HEK293 (cell line): ENCODE measurements around the gene DDR1.
"Not testable (repeated sequence)": the region's sequence is repeated elsewhere in the genome, so short reads cannot be mapped to it uniquely, and the experiment has no call there.

Experiments used
- CTCF ChIA-PET: fragments of 350-600 bp; formaldehyde crosslinking; extraction: SDS; loops from one replicate; lab custom pipeline; 2021; ENCODE audit warnings: antibody characterized with exemption; lab: Yijun Ruan, JAX
- POLR2A ChIA-PET: fragments of 300-600 bp; formaldehyde crosslinking; extraction: SDS; loops from one replicate; lab custom pipeline; 2020; ENCODE audit warnings: antibody characterized with exemption, inconsistent platforms; lab: Yijun Ruan, JAX
- H3K27ac ChIP-seq: fragments of 200-500 bp; sonication (Bioruptor generic); 2 replicates; pipeline ENCODE4 v1.5.1; 2014; ENCODE audit warnings: low read depth, low read length, control low read depth, inconsistent platforms; ENCODE audit errors: extremely low read depth
- H3K36me3 ChIP-seq, 2 experiments: fragments of 200-500 bp in 1 of 2; sonication (Bioruptor generic) in 1 of 2; 1 replicate in 1 of 2; 2 replicates in 1 of 2; pipeline ENCODE4 v1.5.1; 2014 to 2017; ENCODE audit warnings: inconsistent platforms in 2 of 2, low read length in 2 of 2; ENCODE audit not compliant: control insufficient read depth in 2 of 2, insufficient read depth in 1 of 2
- H3K4me1 ChIP-seq: fragments of 200-500 bp; sonication (Bioruptor generic); 2 replicates; pipeline ENCODE4 v1.5.1; 2014; ENCODE audit warnings: mild to moderate bottlenecking, low read length, inconsistent platforms; ENCODE audit not compliant: control insufficient read depth, insufficient read depth
- H3K4me3 ChIP-seq: 2 replicates; pipeline ENCODE4 v1.5.1; 2011; ENCODE audit warnings: low read depth, mild to moderate bottlenecking, control low read depth, low read length, moderate library complexity
- H3K9me3 ChIP-seq: fragments of 200-500 bp; sonication (Bioruptor generic); 2 replicates; pipeline ENCODE4 v1.5.1; 2014; ENCODE audit warnings: low read depth, low read length, inconsistent platforms; ENCODE audit not compliant: control insufficient read depth, insufficient read depth
- GLI2 ChIP-seq: fragments of 450-650 bp; formaldehyde crosslinking; IDR thresholded peaks from 2 replicates; pipeline ENCODE4; 2017; ENCODE audit warnings: missing biosample characterization, missing genetic modification characterization, low read depth, borderline replicate concordance
- KLF1 ChIP-seq: fragments of 450-650 bp; formaldehyde crosslinking; IDR thresholded peaks from 2 replicates; pipeline ENCODE4 v1.5.1; 2016; ENCODE audit warnings: missing biosample characterization, missing genetic modification characterization
- KLF8 ChIP-seq: fragments of 450-650 bp; formaldehyde crosslinking; IDR thresholded peaks from 2 replicates; pipeline ENCODE4 v1.5.1; 2016; ENCODE audit warnings: missing biosample characterization, missing genetic modification characterization
- MZF1 ChIP-seq: fragments of 450-650 bp; formaldehyde crosslinking; IDR thresholded peaks from 2 replicates; pipeline ENCODE4 v1.5.1; 2017; ENCODE audit warnings: missing biosample characterization, missing genetic modification characterization, borderline replicate concordance
- OVOL3 ChIP-seq: fragments of 450-650 bp; formaldehyde crosslinking; IDR thresholded peaks from 2 replicates; pipeline ENCODE4 v1.5.1; 2016; ENCODE audit warnings: missing biosample characterization, missing genetic modification characterization
- REPIN1 ChIP-seq: fragments of 450-650 bp; formaldehyde crosslinking; IDR thresholded peaks from 2 replicates; pipeline ENCODE4 v1.5.1; 2017; ENCODE audit warnings: missing biosample characterization, missing genetic modification characterization, low read depth
- SCRT2 ChIP-seq: fragments of 450-650 bp; formaldehyde crosslinking; IDR thresholded peaks from 2 replicates; pipeline ENCODE4 v1.5.1; 2016; ENCODE audit warnings: missing biosample characterization, missing genetic modification characterization
- TCF7L2 ChIP-seq: IDR thresholded peaks from 2 replicates; pipeline ENCODE4 v1.6.1; 2011; ENCODE audit warnings: low read depth, mild to moderate bottlenecking, inconsistent platforms, low read length, moderate library complexity, borderline replicate concordance
- ZBTB26 ChIP-seq: fragments of 450-650 bp; formaldehyde crosslinking; optimal IDR thresholded peaks from 2 replicates; pipeline ENCODE3; 2016; ENCODE audit warnings: missing biosample characterization, mild to moderate bottlenecking, missing genetic modification characterization
- ZBTB7A ChIP-seq: fragments of 450-650 bp; formaldehyde crosslinking; IDR thresholded peaks from 2 replicates; pipeline ENCODE4 v1.5.1; 2016; ENCODE audit warnings: low read depth, missing biosample characterization, missing genetic modification characterization
- ZFP69B ChIP-seq: fragments of 450-650 bp; formaldehyde crosslinking; IDR thresholded peaks from 2 replicates; pipeline ENCODE4 v1.5.1; 2016; ENCODE audit warnings: missing biosample characterization, missing genetic modification characterization
- ZNF133 ChIP-seq: fragments of 450-650 bp; formaldehyde crosslinking; IDR thresholded peaks from 2 replicates; pipeline ENCODE4 v1.5.1; 2016; ENCODE audit warnings: missing biosample characterization, missing genetic modification characterization
- ZNF140 ChIP-seq: fragments of 450-650 bp; formaldehyde crosslinking; IDR thresholded peaks from 2 replicates; pipeline ENCODE4 v1.5.1; 2016; ENCODE audit warnings: missing biosample characterization, missing genetic modification characterization
- ZNF184 ChIP-seq: fragments of 450-650 bp; IDR thresholded peaks from 2 replicates; pipeline ENCODE4 v1.5.1; 2018; ENCODE audit warnings: missing biosample characterization, mild to moderate bottlenecking, missing genetic modification characterization
- ZNF2 ChIP-seq: fragments of 450-650 bp; formaldehyde crosslinking; IDR thresholded peaks from 2 replicates; pipeline ENCODE4 v1.5.1; 2016; ENCODE audit warnings: missing biosample characterization, missing genetic modification characterization
- ZNF214 ChIP-seq: fragments of 450-650 bp; formaldehyde crosslinking; IDR thresholded peaks from 2 replicates; pipeline ENCODE4 v1.5.1; 2017; ENCODE audit warnings: missing biosample characterization, mild to moderate bottlenecking, missing genetic modification characterization, borderline replicate concordance
- ZNF266 ChIP-seq: fragments of 450-650 bp; formaldehyde crosslinking; IDR thresholded peaks from 2 replicates; pipeline ENCODE4 v1.5.1; 2016; ENCODE audit warnings: missing biosample characterization, missing genetic modification characterization, low read depth
- ZNF274 ChIP-seq, 2 experiments: fragments of 200-500 bp in 1 of 2; fragments of 450-650 bp in 1 of 2; sonication (Bioruptor generic) in 1 of 2; formaldehyde crosslinking in 1 of 2; IDR thresholded peaks; 2 replicates each; pipeline versions ENCODE4 v1.5.1 to v1.6.1; 2014 to 2016; ENCODE audit warnings: borderline replicate concordance in 1 of 2, inconsistent platforms in 1 of 2, low read length in 1 of 2, missing biosample characterization in 1 of 2, missing genetic modification characterization in 1 of 2
- ZNF433 ChIP-seq: fragments of 450-650 bp; formaldehyde crosslinking; IDR thresholded peaks from 2 replicates; pipeline ENCODE4 v1.5.1; 2016; ENCODE audit warnings: missing biosample characterization, missing genetic modification characterization, low read depth
- ZNF488 ChIP-seq: fragments of 450-650 bp; formaldehyde crosslinking; IDR thresholded peaks from 2 replicates; pipeline ENCODE4 v1.5.1; 2016; ENCODE audit warnings: missing biosample characterization, missing genetic modification characterization
- ZNF501 ChIP-seq: fragments of 450-650 bp; formaldehyde crosslinking; IDR thresholded peaks from 2 replicates; pipeline ENCODE4 v1.5.1; 2016; ENCODE audit warnings: missing biosample characterization, missing genetic modification characterization
- ZNF544 ChIP-seq: fragments of 450-650 bp; formaldehyde crosslinking; IDR thresholded peaks from 2 replicates; pipeline ENCODE4 v1.5.0; 2017; ENCODE audit warnings: missing biosample characterization, missing genetic modification characterization
- ZNF548 ChIP-seq: fragments of 450-650 bp; formaldehyde crosslinking; IDR thresholded peaks from 2 replicates; pipeline ENCODE4 v1.5.1; 2016; ENCODE audit warnings: missing biosample characterization, missing genetic modification characterization
- ZNF558 ChIP-seq: fragments of 450-650 bp; formaldehyde crosslinking; IDR thresholded peaks from 2 replicates; pipeline ENCODE4 v1.5.1; 2016; ENCODE audit warnings: missing biosample characterization, missing genetic modification characterization
- ZNF623 ChIP-seq: fragments of 450-650 bp; formaldehyde crosslinking; IDR thresholded peaks from 2 replicates; pipeline ENCODE4 v1.5.1; 2016; ENCODE audit warnings: missing biosample characterization, missing genetic modification characterization
- ZNF660 ChIP-seq: fragments of 450-650 bp; IDR thresholded peaks from 2 replicates; pipeline ENCODE4 v1.5.1; 2018; ENCODE audit warnings: missing biosample characterization, mild to moderate bottlenecking, missing genetic modification characterization
- ZNF707 ChIP-seq: fragments of 450-650 bp; formaldehyde crosslinking; IDR thresholded peaks from 2 replicates; pipeline ENCODE4 v1.5.1; 2016; ENCODE audit warnings: missing biosample characterization, missing genetic modification characterization
- ZNF792 ChIP-seq: fragments of 450-650 bp; formaldehyde crosslinking; IDR thresholded peaks from 2 replicates; pipeline ENCODE4 v1.5.1; 2016; ENCODE audit warnings: missing biosample characterization, missing genetic modification characterization

Gene DDR1

GRCh38 chr6:30903236-30903635 is 18.9 kb downstream of the DDR1 start (continued):
- TF ChIP-seq ZNF140 (tag by site-specific recombination) (no peak), ZBTB26 (tag by site-specific recombination) (no peak), ZNF184 (tag by site-specific recombination) (no peak), ZNF501 (tag by site-specific recombination) (no peak), ZNF623 (tag by site-specific recombination) (no peak), MZF1 (tag by site-specific recombination) (no peak)

GRCh38 chr6:30907290-30907757 is 23.0 kb downstream of the DDR1 start:
- POLR2A ChIA-PET, result interaction anchor here (0.6 to 1.7 kb wide), 12 partner anchors 19 to 920 kb away, joined by 3 to 6 read pairs (median 4); partner anchors contain the start of genes DDR1, HSPA1B, MDC1 and NRM
- not testable (repeated sequence) for H3K4me1 ChIP-seq; H3K27ac ChIP-seq; H3K9me3 ChIP-seq; TF ChIP-seq ZNF274 (IDR thresholded peaks at IDR 0.05; ENCODE audit: low read length)
- peak; percentile 6; the same call in 1 of the 2 replicates for TF ChIP-seq ZNF488 (tag by site-specific recombination)
- TF ChIP-seq ZNF548 (tag by site-specific recombination), result 0 out of 2 replicates have a peak, but pooled peaks have one; percentile 25
- peak; percentile 74; the same call in 1 of the 2 replicates for TF ChIP-seq ZBTB7A (tag by site-specific recombination)
- TF ChIP-seq ZNF274 (tag by site-specific recombination; IDR thresholded peaks at IDR 0.05; ENCODE audit: borderline replicate concordance), result 0 out of 2 replicates have a peak, but pooled peaks have one; percentile 66
- 0 out of 2 replicates have a peak, but pooled peaks have one; percentile 26 for TF ChIP-seq ZNF266 (tag by site-specific recombination)
- TF ChIP-seq ZNF707 (tag by site-specific recombination), result peak; percentile 71; the same call in 1 of the 2 replicates
- 0 out of 2 replicates have a peak, but pooled peaks have one; percentile 21 for TF ChIP-seq ZNF214 (tag by site-specific recombination)
- TF ChIP-seq ZNF133 (tag by site-specific recombination), result 0 out of 2 replicates have a peak, but pooled peaks have one; percentile 13
- peak; percentile 94 for TF ChIP-seq ZNF792
- 0 out of 2 replicates have a peak, but pooled peaks have one; percentile 78 for TF ChIP-seq ZNF558 (tag by site-specific recombination)
- H3K36me3 ChIP-seq, result peaks cover 6 to 30% of the 10 kb centered on the region in 2 experiments; a peak in 2 of 3 replicates
- CTCF ChIA-PET, result interaction anchor here (0.6 to 2.6 kb wide), 7 partner anchors 24 to 222 kb away, joined by 3 to 8 read pairs (median 5); no protein-coding TSS in a partner anchor
- H3K4me3 ChIP-seq, result peak overlapping the region; percentile 91

- H3K4me1 ChIP-seq, result no peaks in the 10 kb centered on the region; the same call in 1 of the 2 replicates
- H3K36me3 ChIP-seq, result peaks cover 6 to 37% of the 10 kb centered on the region in 2 experiments; a peak in 2 of 3 replicates
- H3K27ac ChIP-seq, result peak within 1 kb of the TSS; percentile 61
- POLR2A ChIA-PET, result interaction anchor here (0.6 to 1.7 kb wide), 12 partner anchors 19 to 919 kb away, joined by 3 to 6 read pairs (median 4); partner anchors contain the start of genes DDR1, HSPA1B, MDC1 and NRM
- peak within 1 kb of the TSS; percentile 91 for H3K4me3 ChIP-seq
- CTCF ChIA-PET, result interaction anchor here (0.6 to 3.1 kb wide), 8 partner anchors 31 to 389 kb away, joined by 3 to 13 read pairs (median 5); no protein-coding TSS in a partner anchor
- H3K9me3 ChIP-seq, result no peaks in the 10 kb centered on the region
- peak; percentile 92 for TF ChIP-seq ZNF2 (tag by site-specific recombination)
- TF ChIP-seq ZNF544 (tag by site-specific recombination), result no peak
- TF ChIP-seq REPIN1 (tag by site-specific recombination), result peak; percentile 92
- TF ChIP-seq ZFP69B (tag by site-specific recombination), result peak; percentile 89
- TF ChIP-seq TCF7L2, result no peak
- TF ChIP-seq KLF8 (tag by site-specific recombination), result peak; percentile 100
- TF ChIP-seq SCRT2, result peak; percentile 64
- TF ChIP-seq ZNF433 (tag by site-specific recombination), result no peak
- peak; percentile 90 for TF ChIP-seq OVOL3 (tag by site-specific recombination)
- peak; percentile 80 for TF ChIP-seq KLF1 (tag by site-specific recombination)
- no peak; the same call in none of the 2 replicates for TF ChIP-seq ZNF488 (tag by site-specific recombination)
- peak; percentile 99 for TF ChIP-seq ZNF660 (tag by site-specific recombination)
- TF ChIP-seq GLI2, result no peak; the same call in 1 of the 2 replicates
- peak; percentile 99 for TF ChIP-seq ZNF501 (tag by site-specific recombination)
Observed at GRCh38 chr6:30907758-30908591, 23.7 kb downstream of the DDR1 start, which contains the start of gene GTF2H4. Gene GTF2H4, plus strand, starts transcription at chr6:30908207.
